GM12801 (cell line): ENCODE measurements around the gene NAA15.

Experiments
- CTCF ChIP-seq: IDR thresholded peaks from one replicate; pipeline ENCODE4 v1.5.1; 2011; ENCODE audit warnings: control low read depth; ENCODE audit not compliant: insufficient read length; ENCODE audit errors: extremely low read depth

The NAA15 gene

GRCh38 chr4:139416073-139416673, 114.9 kb downstream of the NAA15 start:
- no peak for TF ChIP-seq CTCF

- TF ChIP-seq CTCF = no peak
These were observed 118.1 kb downstream of the NAA15 start for GRCh38 chr4:139419388-139419914.

GRCh38 chr4:139420652-139421051, 119.3 kb downstream of the NAA15 start:
- TF ChIP-seq CTCF = no peak

GRCh38 chr4:139436122-139436521, 134.8 kb downstream of the NAA15 start:
- TF ChIP-seq CTCF = no peak

- TF ChIP-seq CTCF = no peak
These were observed 136.8 kb downstream of the NAA15 start for GRCh38 chr4:139438141-139438540.

GRCh38 chr4:139441029-139441428, 139.7 kb downstream of the NAA15 start:
- no peak for TF ChIP-seq CTCF

- TF ChIP-seq CTCF = no peak
These were observed 142.4 kb downstream of the NAA15 start for GRCh38 chr4:139443661-139444060.
